ENCODE results near the gene SYNGAP1.

DNA sequence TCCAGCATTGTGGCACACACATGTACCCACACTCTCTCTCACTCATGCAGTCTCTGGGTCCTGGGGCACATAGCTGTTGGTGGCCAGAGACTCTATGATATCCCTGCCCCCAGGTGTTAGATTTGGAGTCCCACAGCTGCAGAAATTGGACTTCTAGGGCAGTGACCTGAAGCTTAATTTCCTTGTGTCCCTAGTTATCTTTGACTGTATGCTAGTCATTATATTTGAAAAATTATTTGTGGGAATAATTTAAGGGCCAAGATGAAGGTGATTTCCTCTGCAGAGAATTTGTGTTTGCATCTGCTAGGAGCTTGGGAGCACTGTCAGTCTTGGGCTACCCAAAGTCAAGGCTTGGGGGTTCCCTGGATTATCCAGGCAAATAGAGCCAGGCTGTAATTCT is 84.6 kb downstream of the SYNGAP1 start:
- TF ChIP-seq POLR2AphosphoS5 (IDR thresholded peaks at IDR 0.05; ENCODE audit: low read depth) (no peak), EZH2 (IDR thresholded peaks at IDR 0.05; ENCODE audit: low read depth, unreplicated experiment) (no peak), EZH2phosphoT487 (IDR thresholded peaks at IDR 0.05; ENCODE audit: unreplicated experiment) (no peak), CREB1 (CRISPR knock-in tag; IDR thresholded peaks at IDR 0.05; ENCODE audit: low read depth) (no peak), JUNB (IDR thresholded peaks at IDR 0.05; ENCODE audit: unreplicated experiment) (no peak), ZNF114 (CRISPR knock-in tag; IDR thresholded peaks at IDR 0.05) (no peak), ZNF331 (CRISPR knock-in tag; IDR thresholded peaks at IDR 0.05; ENCODE audit: low read depth) (no peak)
- TF ChIP-seq, protein P1, sequence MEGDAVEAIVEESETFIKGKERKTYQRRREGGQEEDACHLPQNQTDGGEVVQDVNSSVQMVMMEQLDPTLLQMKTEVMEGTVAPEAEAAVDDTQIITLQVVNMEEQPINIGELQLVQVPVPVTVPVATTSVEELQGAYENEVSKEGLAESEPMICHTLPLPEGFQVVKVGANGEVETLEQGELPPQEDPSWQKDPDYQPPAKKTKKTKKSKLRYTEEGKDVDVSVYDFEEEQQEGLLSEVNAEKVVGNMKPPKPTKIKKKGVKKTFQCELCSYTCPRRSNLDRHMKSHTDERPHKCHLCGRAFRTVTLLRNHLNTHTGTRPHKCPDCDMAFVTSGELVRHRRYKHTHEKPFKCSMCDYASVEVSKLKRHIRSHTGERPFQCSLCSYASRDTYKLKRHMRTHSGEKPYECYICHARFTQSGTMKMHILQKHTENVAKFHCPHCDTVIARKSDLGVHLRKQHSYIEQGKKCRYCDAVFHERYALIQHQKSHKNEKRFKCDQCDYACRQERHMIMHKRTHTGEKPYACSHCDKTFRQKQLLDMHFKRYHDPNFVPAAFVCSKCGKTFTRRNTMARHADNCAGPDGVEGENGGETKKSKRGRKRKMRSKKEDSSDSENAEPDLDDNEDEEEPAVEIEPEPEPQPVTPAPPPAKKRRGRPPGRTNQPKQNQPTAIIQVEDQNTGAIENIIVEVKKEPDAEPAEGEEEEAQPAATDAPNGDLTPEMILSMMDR (conservative IDR thresholded peaks at IDR 0.05; ENCODE audit: low read depth in 2 of 2): no peak
- TF ChIP-seq, protein P2, sequence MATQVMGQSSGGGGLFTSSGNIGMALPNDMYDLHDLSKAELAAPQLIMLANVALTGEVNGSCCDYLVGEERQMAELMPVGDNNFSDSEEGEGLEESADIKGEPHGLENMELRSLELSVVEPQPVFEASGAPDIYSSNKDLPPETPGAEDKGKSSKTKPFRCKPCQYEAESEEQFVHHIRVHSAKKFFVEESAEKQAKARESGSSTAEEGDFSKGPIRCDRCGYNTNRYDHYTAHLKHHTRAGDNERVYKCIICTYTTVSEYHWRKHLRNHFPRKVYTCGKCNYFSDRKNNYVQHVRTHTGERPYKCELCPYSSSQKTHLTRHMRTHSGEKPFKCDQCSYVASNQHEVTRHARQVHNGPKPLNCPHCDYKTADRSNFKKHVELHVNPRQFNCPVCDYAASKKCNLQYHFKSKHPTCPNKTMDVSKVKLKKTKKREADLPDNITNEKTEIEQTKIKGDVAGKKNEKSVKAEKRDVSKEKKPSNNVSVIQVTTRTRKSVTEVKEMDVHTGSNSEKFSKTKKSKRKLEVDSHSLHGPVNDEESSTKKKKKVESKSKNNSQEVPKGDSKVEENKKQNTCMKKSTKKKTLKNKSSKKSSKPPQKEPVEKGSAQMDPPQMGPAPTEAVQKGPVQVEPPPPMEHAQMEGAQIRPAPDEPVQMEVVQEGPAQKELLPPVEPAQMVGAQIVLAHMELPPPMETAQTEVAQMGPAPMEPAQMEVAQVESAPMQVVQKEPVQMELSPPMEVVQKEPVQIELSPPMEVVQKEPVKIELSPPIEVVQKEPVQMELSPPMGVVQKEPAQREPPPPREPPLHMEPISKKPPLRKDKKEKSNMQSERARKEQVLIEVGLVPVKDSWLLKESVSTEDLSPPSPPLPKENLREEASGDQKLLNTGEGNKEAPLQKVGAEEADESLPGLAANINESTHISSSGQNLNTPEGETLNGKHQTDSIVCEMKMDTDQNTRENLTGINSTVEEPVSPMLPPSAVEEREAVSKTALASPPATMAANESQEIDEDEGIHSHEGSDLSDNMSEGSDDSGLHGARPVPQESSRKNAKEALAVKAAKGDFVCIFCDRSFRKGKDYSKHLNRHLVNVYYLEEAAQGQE (IDR thresholded peaks at IDR 0.05; ENCODE audit: unreplicated experiment): no peak
- TF ChIP-seq, protein P3, sequence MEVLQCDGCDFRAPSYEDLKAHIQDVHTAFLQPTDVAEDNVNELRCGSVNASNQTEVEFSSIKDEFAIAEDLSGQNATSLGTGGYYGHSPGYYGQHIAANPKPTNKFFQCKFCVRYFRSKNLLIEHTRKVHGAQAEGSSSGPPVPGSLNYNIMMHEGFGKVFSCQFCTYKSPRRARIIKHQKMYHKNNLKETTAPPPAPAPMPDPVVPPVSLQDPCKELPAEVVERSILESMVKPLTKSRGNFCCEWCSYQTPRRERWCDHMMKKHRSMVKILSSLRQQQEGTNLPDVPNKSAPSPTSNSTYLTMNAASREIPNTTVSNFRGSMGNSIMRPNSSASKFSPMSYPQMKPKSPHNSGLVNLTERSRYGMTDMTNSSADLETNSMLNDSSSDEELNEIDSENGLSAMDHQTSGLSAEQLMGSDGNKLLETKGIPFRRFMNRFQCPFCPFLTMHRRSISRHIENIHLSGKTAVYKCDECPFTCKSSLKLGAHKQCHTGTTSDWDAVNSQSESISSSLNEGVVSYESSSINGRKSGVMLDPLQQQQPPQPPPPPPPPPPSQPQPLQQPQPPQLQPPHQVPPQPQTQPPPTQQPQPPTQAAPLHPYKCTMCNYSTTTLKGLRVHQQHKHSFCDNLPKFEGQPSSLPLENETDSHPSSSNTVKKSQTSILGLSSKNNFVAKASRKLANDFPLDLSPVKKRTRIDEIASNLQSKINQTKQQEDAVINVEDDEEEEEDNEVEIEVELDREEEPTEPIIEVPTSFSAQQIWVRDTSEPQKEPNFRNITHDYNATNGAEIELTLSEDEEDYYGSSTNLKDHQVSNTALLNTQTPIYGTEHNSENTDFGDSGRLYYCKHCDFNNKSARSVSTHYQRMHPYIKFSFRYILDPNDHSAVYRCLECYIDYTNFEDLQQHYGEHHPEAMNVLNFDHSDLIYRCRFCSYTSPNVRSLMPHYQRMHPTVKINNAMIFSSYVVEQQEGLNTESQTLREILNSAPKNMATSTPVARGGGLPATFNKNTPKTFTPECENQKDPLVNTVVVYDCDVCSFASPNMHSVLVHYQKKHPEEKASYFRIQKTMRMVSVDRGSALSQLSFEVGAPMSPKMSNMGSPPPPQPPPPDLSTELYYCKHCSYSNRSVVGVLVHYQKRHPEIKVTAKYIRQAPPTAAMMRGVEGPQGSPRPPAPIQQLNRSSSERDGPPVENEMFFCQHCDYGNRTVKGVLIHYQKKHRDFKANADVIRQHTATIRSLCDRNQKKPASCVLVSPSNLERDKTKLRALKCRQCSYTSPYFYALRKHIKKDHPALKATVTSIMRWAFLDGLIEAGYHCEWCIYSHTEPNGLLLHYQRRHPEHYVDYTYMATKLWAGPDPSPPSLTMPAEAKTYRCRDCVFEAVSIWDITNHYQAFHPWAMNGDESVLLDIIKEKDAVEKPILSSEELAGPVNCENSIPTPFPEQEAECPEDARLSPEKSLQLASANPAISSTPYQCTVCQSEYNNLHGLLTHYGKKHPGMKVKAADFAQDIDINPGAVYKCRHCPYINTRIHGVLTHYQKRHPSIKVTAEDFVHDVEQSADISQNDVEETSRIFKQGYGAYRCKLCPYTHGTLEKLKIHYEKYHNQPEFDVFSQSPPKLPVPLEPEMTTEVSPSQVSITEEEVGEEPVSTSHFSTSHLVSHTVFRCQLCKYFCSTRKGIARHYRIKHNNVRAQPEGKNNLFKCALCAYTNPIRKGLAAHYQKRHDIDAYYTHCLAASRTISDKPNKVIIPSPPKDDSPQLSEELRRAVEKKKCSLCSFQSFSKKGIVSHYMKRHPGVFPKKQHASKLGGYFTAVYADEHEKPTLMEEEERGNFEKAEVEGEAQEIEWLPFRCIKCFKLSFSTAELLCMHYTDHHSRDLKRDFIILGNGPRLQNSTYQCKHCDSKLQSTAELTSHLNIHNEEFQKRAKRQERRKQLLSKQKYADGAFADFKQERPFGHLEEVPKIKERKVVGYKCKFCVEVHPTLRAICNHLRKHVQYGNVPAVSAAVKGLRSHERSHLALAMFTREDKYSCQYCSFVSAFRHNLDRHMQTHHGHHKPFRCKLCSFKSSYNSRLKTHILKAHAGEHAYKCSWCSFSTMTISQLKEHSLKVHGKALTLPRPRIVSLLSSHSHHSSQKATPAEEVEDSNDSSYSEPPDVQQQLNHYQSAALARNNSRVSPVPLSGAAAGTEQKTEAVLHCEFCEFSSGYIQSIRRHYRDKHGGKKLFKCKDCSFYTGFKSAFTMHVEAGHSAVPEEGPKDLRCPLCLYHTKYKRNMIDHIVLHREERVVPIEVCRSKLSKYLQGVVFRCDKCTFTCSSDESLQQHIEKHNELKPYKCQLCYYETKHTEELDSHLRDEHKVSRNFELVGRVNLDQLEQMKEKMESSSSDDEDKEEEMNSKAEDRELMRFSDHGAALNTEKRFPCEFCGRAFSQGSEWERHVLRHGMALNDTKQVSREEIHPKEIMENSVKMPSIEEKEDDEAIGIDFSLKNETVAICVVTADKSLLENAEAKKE (CRISPR knock-in tag; IDR thresholded peaks at IDR 0.05): no peak

Data from GM23338 (cell line).